Keratinocyte (primary cell): ENCODE results near the gene GGACT. TPM values are rescaled to one million over a fixed set of nuclear protein-coding genes. Genes with fewer than 3 reads are reported as not detected.

Source experiments
- DNase-seq: peaks from one replicate; pipeline ENCODE4 v3.0.0-alpha.2; 2011; ENCODE audit warnings: low read depth, missing footprints, low spot score
- FAIRE-seq: peaks from 2 replicates; lab custom pipeline; 2011; peaks lifted over from hg19 to GRCh38; lab: Jason Lieb, UNC
- H2AFZ ChIP-seq: 2 replicates; pipeline ENCODE4 v1.6.0; 2012; ENCODE audit warnings: low read length, control low read depth, inconsistent platforms; ENCODE audit not compliant: control insufficient read depth
- H3K27ac ChIP-seq: 2 replicates; pipeline ENCODE4 v1.5.1; 2011; ENCODE audit warnings: low read length; ENCODE audit not compliant: control insufficient read depth, insufficient read depth
- H3K27me3 ChIP-seq: 3 replicates; pipeline ENCODE4 v1.6.0; 2011; ENCODE audit warnings: low read length; ENCODE audit not compliant: control insufficient read depth, insufficient read depth; ENCODE audit errors: extremely low read depth
- H3K36me3 ChIP-seq, 2 experiments: 2 replicates in 1 of 2; 3 replicates in 1 of 2; pipeline ENCODE4 v1.5.1; 2011; ENCODE audit warnings: low read length in 2 of 2, mild to moderate bottlenecking in 1 of 2; ENCODE audit not compliant: control insufficient read depth in 2 of 2, insufficient read depth in 2 of 2; ENCODE audit errors: extremely low read depth in 1 of 2
- H3K4me1 ChIP-seq: 3 replicates; pipeline ENCODE4 v1.5.1; 2011; ENCODE audit warnings: low read length; ENCODE audit not compliant: control insufficient read depth, insufficient read depth; ENCODE audit errors: extremely low read depth
- H3K4me2 ChIP-seq: 3 replicates; pipeline ENCODE4 v1.6.0; 2011; ENCODE audit warnings: low read depth, low read length; ENCODE audit not compliant: control insufficient read depth, insufficient read depth; ENCODE audit errors: extremely low read depth
- H3K4me3 ChIP-seq, 3 experiments: fragments of 200-600 bp in 1 of 3; sonication (generic) in 1 of 3; 2 replicates in 2 of 3; 3 replicates in 1 of 3; pipeline ENCODE4 v1.5.1; 2011 to 2016; ENCODE audit warnings: low read length in 3 of 3, mild to moderate bottlenecking in 3 of 3, control low read depth in 2 of 3, inconsistent platforms in 1 of 3, low read depth in 1 of 3, mixed read lengths in 1 of 3, mixed run types in 1 of 3, moderate library complexity in 1 of 3; ENCODE audit not compliant: control insufficient read depth in 2 of 3, insufficient read depth in 2 of 3; ENCODE audit errors: extremely low read depth in 1 of 3
- H3K79me2 ChIP-seq: 2 replicates; pipeline ENCODE4 v1.6.0; 2012; ENCODE audit warnings: low read length; ENCODE audit not compliant: control insufficient read depth, insufficient read depth
- H3K9ac ChIP-seq: 3 replicates; pipeline ENCODE4 v1.6.0; 2011; ENCODE audit warnings: low read length; ENCODE audit not compliant: control insufficient read depth, insufficient read depth; ENCODE audit errors: extremely low read depth
- H3K9me1 ChIP-seq: 3 replicates; pipeline ENCODE4 v1.6.0; 2011; ENCODE audit warnings: low read length; ENCODE audit not compliant: control insufficient read depth, insufficient read depth; ENCODE audit errors: extremely low read depth
- H3K9me3 ChIP-seq: 2 replicates; pipeline ENCODE4 v1.5.1; 2012; ENCODE audit warnings: low read depth, low read length; ENCODE audit not compliant: control insufficient read depth
- H4K20me1 ChIP-seq: 3 replicates; pipeline ENCODE4 v1.6.0; 2011; ENCODE audit warnings: low read length; ENCODE audit not compliant: control insufficient read depth, insufficient read depth; ENCODE audit errors: extremely low read depth
- EZH2 ChIP-seq: IDR thresholded peaks from one replicate; pipeline ENCODE4 v1.6.1; 2012; ENCODE audit warnings: inconsistent platforms, mild to moderate bottlenecking, low read length, moderate library complexity
- dilution Hi-C: fragments of 300-500 bp; cut with MboI; formaldehyde crosslinking; loops from one replicate; pipeline ENCODE4 v1.7.0; 2020; ENCODE audit warnings: low sequenced_read_pairs; ENCODE audit not compliant: extremely low pct_ligation_motif_present
- polyA plus RNA-seq, 5 experiments: library from polyadenylated mRNA; depleted of rRNA in 3 of 5; stranded (reverse) in 3 of 5; stranded (forward) in 1 of 5; unstranded in 1 of 5; fragments of >200 nt; gene quantifications; 1 replicate in 1 of 5; 2 replicates in 3 of 5; 3 replicates in 1 of 5; pipeline versions ENCODE4 v1.2.1 to v1.2.3, GENCODE V29; 2011 to 2012; ENCODE audit warnings: missing spikeins in 2 of 5, low read depth in 1 of 5, low replicate concordance in 1 of 5
- TF ChIP-seq, protein P1 (sequence below), 3 experiments: IDR thresholded peaks in 1 of 3; conservative IDR thresholded peaks in 1 of 3; optimal IDR thresholded peaks in 1 of 3; 2 replicates in 2 of 3; 3 replicates in 1 of 3; pipeline versions ENCODE3 to v1.5.1; 2011; ENCODE audit warnings: low read length in 3 of 3, mild to moderate bottlenecking in 3 of 3, moderate library complexity in 2 of 3, control low read depth in 1 of 3, inconsistent platforms in 1 of 3; ENCODE audit not compliant: insufficient read depth in 2 of 3; ENCODE audit errors: extremely low read depth in 1 of 3

Gene GGACT
- polyA plus RNA-seq, 1 donor (not counting 4 experiments of a cell fraction or from before 2014, with no cell fraction given), result 8.2 TPM

DNA sequence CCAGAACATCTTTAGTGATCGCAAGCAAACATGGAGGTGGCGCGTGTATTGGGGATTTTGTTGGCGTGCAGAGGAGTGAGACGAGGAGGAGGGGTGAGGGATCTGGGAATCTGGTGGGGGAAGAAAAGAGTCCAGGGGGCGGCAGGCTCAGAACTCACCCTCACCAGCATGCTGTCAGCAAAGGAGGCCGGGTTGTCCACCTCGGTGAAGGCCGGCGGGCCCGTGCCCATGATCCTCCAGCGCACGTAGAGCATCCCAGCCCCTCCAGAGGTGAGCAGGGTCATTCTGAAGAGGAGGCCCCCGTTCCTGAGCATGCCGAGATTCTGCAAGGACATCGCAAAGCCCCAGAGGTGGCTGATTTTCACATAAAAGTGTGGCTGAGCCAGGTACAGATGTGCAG, 48.8 kb upstream of the GGACT start:
- no peak for FAIRE-seq
- Histone ChIP-seq H4K20me1 (no peaks in the 10 kb centered on the region), H3K4me3 (no peak overlapping the region), H3K79me2 (no peaks in the 10 kb centered on the region), H3K27ac (no peak overlapping the region), H3K36me3 (no peaks in the 10 kb centered on the region), H3K9ac (no peak overlapping the region), H3K4me1 (no peaks in the 10 kb centered on the region), H3K4me2 (no peak overlapping the region), H3K9me3 (no peaks in the 10 kb centered on the region), H2AFZ (no peak overlapping the region), H3K27me3 (no peaks in the 10 kb centered on the region), H3K9me1 (no peaks in the 10 kb centered on the region)
- no peak for TF ChIP-seq EZH2
- TF ChIP-seq, protein P1, sequence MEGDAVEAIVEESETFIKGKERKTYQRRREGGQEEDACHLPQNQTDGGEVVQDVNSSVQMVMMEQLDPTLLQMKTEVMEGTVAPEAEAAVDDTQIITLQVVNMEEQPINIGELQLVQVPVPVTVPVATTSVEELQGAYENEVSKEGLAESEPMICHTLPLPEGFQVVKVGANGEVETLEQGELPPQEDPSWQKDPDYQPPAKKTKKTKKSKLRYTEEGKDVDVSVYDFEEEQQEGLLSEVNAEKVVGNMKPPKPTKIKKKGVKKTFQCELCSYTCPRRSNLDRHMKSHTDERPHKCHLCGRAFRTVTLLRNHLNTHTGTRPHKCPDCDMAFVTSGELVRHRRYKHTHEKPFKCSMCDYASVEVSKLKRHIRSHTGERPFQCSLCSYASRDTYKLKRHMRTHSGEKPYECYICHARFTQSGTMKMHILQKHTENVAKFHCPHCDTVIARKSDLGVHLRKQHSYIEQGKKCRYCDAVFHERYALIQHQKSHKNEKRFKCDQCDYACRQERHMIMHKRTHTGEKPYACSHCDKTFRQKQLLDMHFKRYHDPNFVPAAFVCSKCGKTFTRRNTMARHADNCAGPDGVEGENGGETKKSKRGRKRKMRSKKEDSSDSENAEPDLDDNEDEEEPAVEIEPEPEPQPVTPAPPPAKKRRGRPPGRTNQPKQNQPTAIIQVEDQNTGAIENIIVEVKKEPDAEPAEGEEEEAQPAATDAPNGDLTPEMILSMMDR (optimal IDR thresholded peaks at IDR 0.05 in 1 of 3, IDR thresholded peaks at IDR 0.05 in 1 of 3, conservative IDR thresholded peaks at IDR 0.05 in 1 of 3; ENCODE audit: extremely low read depth in 1 of 3, insufficient read depth in 2 of 3, low read length in 3 of 3), result no peak
- dilution Hi-C loops, result no loop called here
- DNase-seq, result no peak

DNA sequence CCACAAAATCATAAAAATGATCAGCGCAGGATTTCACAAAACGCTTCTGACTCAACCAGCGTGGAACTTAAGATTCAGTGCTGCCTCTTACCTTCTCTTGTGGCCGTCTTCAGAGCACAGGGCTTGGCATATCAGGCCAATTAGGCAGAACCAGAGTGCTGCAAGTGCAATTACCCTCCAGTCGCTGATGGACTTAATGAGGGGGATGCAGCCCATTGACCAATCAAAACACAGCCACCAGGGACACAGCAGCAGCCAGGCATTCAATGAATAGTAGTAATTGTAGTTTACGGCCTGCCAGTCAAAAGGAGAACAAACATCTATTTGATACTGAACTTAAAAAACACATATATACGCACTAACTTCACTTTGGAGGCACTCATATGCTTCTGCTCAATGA, 47.9 kb upstream of the GGACT start:
- H3K4me1 ChIP-seq, result no peaks in the 10 kb centered on the region
- H3K9me1 ChIP-seq, result no peaks in the 10 kb centered on the region
- dilution Hi-C loops, result no loop called here
- DNase-seq, result no peak
- TF ChIP-seq EZH2, result no peak
- TF ChIP-seq, protein P1 (optimal IDR thresholded peaks at IDR 0.05 in 1 of 3, IDR thresholded peaks at IDR 0.05 in 1 of 3, conservative IDR thresholded peaks at IDR 0.05 in 1 of 3; ENCODE audit: extremely low read depth in 1 of 3, insufficient read depth in 2 of 3, low read length in 3 of 3), result no peak
- no peak overlapping the region for H3K9ac ChIP-seq
- no peak overlapping the region for H3K4me3 ChIP-seq
- no peak overlapping the region for H3K27ac ChIP-seq
- no peaks in the 10 kb centered on the region for H4K20me1 ChIP-seq
- no peaks in the 10 kb centered on the region for H3K36me3 ChIP-seq
- H3K79me2 ChIP-seq, result no peaks in the 10 kb centered on the region
- H3K27me3 ChIP-seq, result no peaks in the 10 kb centered on the region
- FAIRE-seq, result no peak
- H2AFZ ChIP-seq, result no peak overlapping the region
- H3K9me3 ChIP-seq, result no peaks in the 10 kb centered on the region
- no peak overlapping the region for H3K4me2 ChIP-seq
